ENCODE results near the gene UBALD1. TPM values are rescaled to one million over a fixed set of nuclear protein-coding genes. Genes with fewer than 3 reads are reported as not detected.

The UBALD1 gene
- total RNA-seq, 1 experiment from 2014 or later = 58.4 TPM

GRCh38 chr16:4654964-4655590 lies 40.4 kb upstream of the UBALD1 start:
- H3K9me3 ChIP-seq (ENCODE audit: insufficient read depth, low read depth) = no peaks in the 10 kb centered on the region
- peaks cover 5% of the 10 kb centered on the region; the same call in 1 of the 2 replicates for H3K36me3 ChIP-seq (ENCODE audit: low read depth)
- no peaks in the 10 kb centered on the region for H3K79me2 ChIP-seq (ENCODE audit: low read depth)
- no peak for DNase-seq
- ChIA-PET CTCF (no interaction called here), POLR2A (ENCODE audit: unreplicated experiment) (no interaction called here)
- no peak overlapping the region for H3K4me3 ChIP-seq
- no peaks in the 10 kb centered on the region for H3K27me3 ChIP-seq (ENCODE audit: insufficient read depth, low read depth)
- H3K4me1 ChIP-seq (replicated peaks; ENCODE audit: insufficient read depth) = no peaks in the 10 kb centered on the region
- H3K4me2 ChIP-seq = no peak overlapping the region
- TF ChIP-seq, protein P1, sequence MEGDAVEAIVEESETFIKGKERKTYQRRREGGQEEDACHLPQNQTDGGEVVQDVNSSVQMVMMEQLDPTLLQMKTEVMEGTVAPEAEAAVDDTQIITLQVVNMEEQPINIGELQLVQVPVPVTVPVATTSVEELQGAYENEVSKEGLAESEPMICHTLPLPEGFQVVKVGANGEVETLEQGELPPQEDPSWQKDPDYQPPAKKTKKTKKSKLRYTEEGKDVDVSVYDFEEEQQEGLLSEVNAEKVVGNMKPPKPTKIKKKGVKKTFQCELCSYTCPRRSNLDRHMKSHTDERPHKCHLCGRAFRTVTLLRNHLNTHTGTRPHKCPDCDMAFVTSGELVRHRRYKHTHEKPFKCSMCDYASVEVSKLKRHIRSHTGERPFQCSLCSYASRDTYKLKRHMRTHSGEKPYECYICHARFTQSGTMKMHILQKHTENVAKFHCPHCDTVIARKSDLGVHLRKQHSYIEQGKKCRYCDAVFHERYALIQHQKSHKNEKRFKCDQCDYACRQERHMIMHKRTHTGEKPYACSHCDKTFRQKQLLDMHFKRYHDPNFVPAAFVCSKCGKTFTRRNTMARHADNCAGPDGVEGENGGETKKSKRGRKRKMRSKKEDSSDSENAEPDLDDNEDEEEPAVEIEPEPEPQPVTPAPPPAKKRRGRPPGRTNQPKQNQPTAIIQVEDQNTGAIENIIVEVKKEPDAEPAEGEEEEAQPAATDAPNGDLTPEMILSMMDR (conservative IDR thresholded peaks at IDR 0.05) = no peak
- TF ChIP-seq EZH2 (IDR thresholded peaks at IDR 0.05; ENCODE audit: low read depth) = no peak
- H3K27ac ChIP-seq = no peak overlapping the region
- peaks cover 7% of the 10 kb centered on the region; the same call in 1 of the 2 replicates for H4K20me1 ChIP-seq (ENCODE audit: insufficient read depth)
- intact Hi-C loops (cut with micrococcal nuclease; ENCODE audit: unreplicated experiment) = no loop called here
- BruUV-seq (replicated peaks) = no TSS peak
- H3K9me2 ChIP-seq (ENCODE audit: insufficient read depth) = no peaks in the 10 kb centered on the region
- H2AFZ ChIP-seq = no peak overlapping the region
- no peaks in the 10 kb centered on the region for H3F3A ChIP-seq (ENCODE audit: insufficient read depth, low read depth)

GRCh38 chr16:4654011-4654963 lies 39.6 kb upstream of the UBALD1 start:
- no peaks in the 10 kb centered on the region for H3K9me3 ChIP-seq (ENCODE audit: insufficient read depth, low read depth)
- ChIA-PET CTCF (interaction anchor here (0.6 kb wide), 1 partner anchor 38 kb away, joined by 10 read pairs; no protein-coding TSS in a partner anchor), POLR2A (ENCODE audit: unreplicated experiment) (interaction anchor here (0.6 kb wide), 1 partner anchor 49 kb away, joined by 7 read pairs; no protein-coding TSS in a partner anchor)
- TF ChIP-seq EZH2 (IDR thresholded peaks at IDR 0.05; ENCODE audit: low read depth) = no peak
- TF ChIP-seq, protein P1 (conservative IDR thresholded peaks at IDR 0.05) = no peak
- peaks cover 5% of the 10 kb centered on the region; the same call in 1 of the 2 replicates for H3K36me3 ChIP-seq (ENCODE audit: low read depth)
- no peaks in the 10 kb centered on the region for H3K27me3 ChIP-seq (ENCODE audit: insufficient read depth, low read depth)
- H3K4me3 ChIP-seq = no peak overlapping the region
- H3F3A ChIP-seq (ENCODE audit: insufficient read depth, low read depth) = no peaks in the 10 kb centered on the region
- no peak overlapping the region for H2AFZ ChIP-seq
- DNase-seq = no peak
- BruUV-seq (replicated peaks) = no TSS peak
- intact Hi-C loops (cut with micrococcal nuclease; ENCODE audit: unreplicated experiment) = no loop called here
- H3K4me1 ChIP-seq (replicated peaks; ENCODE audit: insufficient read depth) = no peaks in the 10 kb centered on the region
- H3K4me2 ChIP-seq = no peak overlapping the region
- H4K20me1 ChIP-seq (ENCODE audit: insufficient read depth) = peaks cover 7% of the 10 kb centered on the region; the same call in 1 of the 2 replicates
- H3K27ac ChIP-seq = no peak overlapping the region
- no peaks in the 10 kb centered on the region for H3K79me2 ChIP-seq (ENCODE audit: low read depth)
- H3K9me2 ChIP-seq (ENCODE audit: insufficient read depth) = no peaks in the 10 kb centered on the region

DNA sequence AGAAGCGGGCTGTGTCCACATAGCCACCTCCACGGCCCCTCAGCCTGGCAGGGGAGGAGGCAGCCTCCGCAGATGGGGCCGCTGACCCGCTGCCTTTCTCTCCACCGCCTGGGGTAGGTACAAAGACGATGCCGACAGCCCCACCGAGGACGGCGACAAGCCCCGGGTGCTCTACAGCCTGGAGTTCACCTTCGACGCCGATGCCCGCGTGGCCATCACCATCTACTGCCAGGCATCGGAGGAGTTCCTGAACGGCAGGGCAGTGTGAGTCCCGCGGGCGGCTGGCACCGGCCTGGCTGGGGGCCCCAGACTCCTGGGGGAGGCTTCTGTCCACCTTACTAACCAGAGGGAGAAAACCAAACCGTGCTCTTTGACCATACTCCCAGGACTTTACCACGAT lies 37.9 kb upstream of the UBALD1 start:
- CTCF ChIA-PET = no interaction called here
- no peak for DNase-seq
- no peak overlapping the region for H3K4me2 ChIP-seq
- no peaks in the 10 kb centered on the region for H3F3A ChIP-seq (ENCODE audit: insufficient read depth, low read depth)
- no peaks in the 10 kb centered on the region for H3K9me3 ChIP-seq (ENCODE audit: insufficient read depth, low read depth)
- H3K79me2 ChIP-seq (ENCODE audit: low read depth) = no peaks in the 10 kb centered on the region
- peaks cover 7% of the 10 kb centered on the region; the same call in 1 of the 2 replicates for H4K20me1 ChIP-seq (ENCODE audit: insufficient read depth)
- POLR2A ChIA-PET (ENCODE audit: unreplicated experiment) = no interaction called here
- peaks cover 5% of the 10 kb centered on the region; the same call in 1 of the 2 replicates for H3K36me3 ChIP-seq (ENCODE audit: low read depth)
- H3K27ac ChIP-seq = no peak overlapping the region
- TF ChIP-seq, protein P1 (conservative IDR thresholded peaks at IDR 0.05) = no peak
- BruUV-seq (replicated peaks) = no TSS peak
- no peak overlapping the region for H3K4me3 ChIP-seq
- H2AFZ ChIP-seq = no peak overlapping the region
- no peaks in the 10 kb centered on the region for H3K9me2 ChIP-seq (ENCODE audit: insufficient read depth)
- intact Hi-C loops (cut with micrococcal nuclease; ENCODE audit: unreplicated experiment) = no loop called here
- no peaks in the 10 kb centered on the region for H3K4me1 ChIP-seq (replicated peaks; ENCODE audit: insufficient read depth)
- no peaks in the 10 kb centered on the region for H3K27me3 ChIP-seq (ENCODE audit: insufficient read depth, low read depth)

Data from PC-9 (cell line).